Measurements from ENCODE around the gene RNF212. TPM values are rescaled to one million over a fixed set of nuclear protein-coding genes. Genes with fewer than 3 reads are reported as not detected.
A peak's percentile ranks its signal among the peaks of the same experiment; 100 is the strongest.

Gene RNF212
- total and polyA plus RNA-seq, 9 of the 15 experiments (the other 6 are each of a cell fraction or from before 2014, with no cell fraction given), result 0.04 TPM; not detected in 8

- TF ChIP-seq, protein P1, sequence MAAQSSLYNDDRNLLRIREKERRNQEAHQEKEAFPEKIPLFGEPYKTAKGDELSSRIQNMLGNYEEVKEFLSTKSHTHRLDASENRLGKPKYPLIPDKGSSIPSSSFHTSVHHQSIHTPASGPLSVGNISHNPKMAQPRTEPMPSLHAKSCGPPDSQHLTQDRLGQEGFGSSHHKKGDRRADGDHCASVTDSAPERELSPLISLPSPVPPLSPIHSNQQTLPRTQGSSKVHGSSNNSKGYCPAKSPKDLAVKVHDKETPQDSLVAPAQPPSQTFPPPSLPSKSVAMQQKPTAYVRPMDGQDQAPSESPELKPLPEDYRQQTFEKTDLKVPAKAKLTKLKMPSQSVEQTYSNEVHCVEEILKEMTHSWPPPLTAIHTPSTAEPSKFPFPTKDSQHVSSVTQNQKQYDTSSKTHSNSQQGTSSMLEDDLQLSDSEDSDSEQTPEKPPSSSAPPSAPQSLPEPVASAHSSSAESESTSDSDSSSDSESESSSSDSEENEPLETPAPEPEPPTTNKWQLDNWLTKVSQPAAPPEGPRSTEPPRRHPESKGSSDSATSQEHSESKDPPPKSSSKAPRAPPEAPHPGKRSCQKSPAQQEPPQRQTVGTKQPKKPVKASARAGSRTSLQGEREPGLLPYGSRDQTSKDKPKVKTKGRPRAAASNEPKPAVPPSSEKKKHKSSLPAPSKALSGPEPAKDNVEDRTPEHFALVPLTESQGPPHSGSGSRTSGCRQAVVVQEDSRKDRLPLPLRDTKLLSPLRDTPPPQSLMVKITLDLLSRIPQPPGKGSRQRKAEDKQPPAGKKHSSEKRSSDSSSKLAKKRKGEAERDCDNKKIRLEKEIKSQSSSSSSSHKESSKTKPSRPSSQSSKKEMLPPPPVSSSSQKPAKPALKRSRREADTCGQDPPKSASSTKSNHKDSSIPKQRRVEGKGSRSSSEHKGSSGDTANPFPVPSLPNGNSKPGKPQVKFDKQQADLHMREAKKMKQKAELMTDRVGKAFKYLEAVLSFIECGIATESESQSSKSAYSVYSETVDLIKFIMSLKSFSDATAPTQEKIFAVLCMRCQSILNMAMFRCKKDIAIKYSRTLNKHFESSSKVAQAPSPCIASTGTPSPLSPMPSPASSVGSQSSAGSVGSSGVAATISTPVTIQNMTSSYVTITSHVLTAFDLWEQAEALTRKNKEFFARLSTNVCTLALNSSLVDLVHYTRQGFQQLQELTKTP (IDR thresholded peaks at IDR 0.05; ENCODE audit: low read depth in 1 of 2, partially characterized antibody in 2 of 2), result no peak
- TF ChIP-seq FOXJ2 (tag; IDR thresholded peaks at IDR 0.05) (no peak), ZSCAN32 (CRISPR knock-in tag; IDR thresholded peaks at IDR 0.05) (no peak), ZNF121 (CRISPR knock-in tag; conservative IDR thresholded peaks at IDR 0.05) (no peak), SIX5 (IDR thresholded peaks at IDR 0.05; ENCODE audit: borderline replicate concordance in 1 of 2, insufficient read depth in 1 of 2, low read depth in 1 of 2, low read length in 2 of 2) (no peak), HMBOX1 (IDR thresholded peaks at IDR 0.05) (peak; percentile 37; the same call in 1 of the 2 replicates), PRMT5 (CRISPR knock-in tag; IDR thresholded peaks at IDR 0.05) (no peak), USF1 (CRISPR knock-in tag; IDR thresholded peaks at IDR 0.05) (peak; percentile 58), ZNF232 (CRISPR knock-in tag; IDR thresholded peaks at IDR 0.05) (no peak), ZFP30 (CRISPR knock-in tag; IDR thresholded peaks at IDR 0.05; ENCODE audit: borderline replicate concordance) (no peak), MAZ (CRISPR knock-in tag; conservative IDR thresholded peaks at IDR 0.05 in 1 of 2, IDR thresholded peaks at IDR 0.05 in 1 of 2) (no peak), JUN (IDR thresholded peaks at IDR 0.05; ENCODE audit: borderline replicate concordance, low read depth, low read length) (no peak), JUN (CRISPR knock-in tag; IDR thresholded peaks at IDR 0.05; ENCODE audit: borderline replicate concordance) (no peak), ZNF695 (CRISPR knock-in tag; IDR thresholded peaks at IDR 0.05) (no peak), ELF1 (tag; IDR thresholded peaks at IDR 0.05) (no peak), CEBPG (CRISPR knock-in tag; IDR thresholded peaks at IDR 0.05) (no peak), CEBPG (tag; conservative IDR thresholded peaks at IDR 0.05 in 1 of 2, IDR thresholded peaks at IDR 0.05 in 1 of 2) (no peak), TAL1 (IDR thresholded peaks at IDR 0.05) (no peak), MCM5 (IDR thresholded peaks at IDR 0.05; ENCODE audit: low read depth) (no peak)
- TF ChIP-seq, protein P2, sequence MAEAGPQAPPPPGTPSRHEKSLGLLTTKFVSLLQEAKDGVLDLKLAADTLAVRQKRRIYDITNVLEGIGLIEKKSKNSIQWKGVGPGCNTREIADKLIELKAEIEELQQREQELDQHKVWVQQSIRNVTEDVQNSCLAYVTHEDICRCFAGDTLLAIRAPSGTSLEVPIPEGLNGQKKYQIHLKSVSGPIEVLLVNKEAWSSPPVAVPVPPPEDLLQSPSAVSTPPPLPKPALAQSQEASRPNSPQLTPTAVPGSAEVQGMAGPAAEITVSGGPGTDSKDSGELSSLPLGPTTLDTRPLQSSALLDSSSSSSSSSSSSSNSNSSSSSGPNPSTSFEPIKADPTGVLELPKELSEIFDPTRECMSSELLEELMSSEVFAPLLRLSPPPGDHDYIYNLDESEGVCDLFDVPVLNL (CRISPR knock-in tag; IDR thresholded peaks at IDR 0.05; ENCODE audit: low read depth), result no peak
Measured at GRCh38 chr4:1055721-1056590, 57.4 kb downstream of the RNF212 start (continued).

Measured in K562 (cell line).